Measurements from ENCODE around the gene COL23A1.

The COL23A1 gene

GRCh38 chr5:178224403-178224802 lies 365.8 kb downstream of the COL23A1 start:
- TF ChIP-seq CTCF (IDR thresholded peaks at IDR 0.05; ENCODE audit: low read depth, low read length, missing control alignments) = no peak

GRCh38 chr5:178223828-178224335 lies 366.3 kb downstream of the COL23A1 start:
- no peak for DNase-seq (ENCODE audit: extremely low read depth, low read depth)
- no peak for TF ChIP-seq CTCF (IDR thresholded peaks at IDR 0.05; ENCODE audit: low read depth, low read length, missing control alignments)
- no peak overlapping the region for H3K4me3 ChIP-seq (replicated peaks; ENCODE audit: low read depth, low read length)

More at GRCh38 chr5:178224403-178224802, 365.8 kb downstream of the COL23A1 start:
- DNase-seq (ENCODE audit: extremely low read depth, low read depth) = no peak
- H3K4me3 ChIP-seq (replicated peaks; ENCODE audit: low read depth, low read length) = no peak overlapping the region

GRCh38 chr5:178223196-178223773 lies 366.9 kb downstream of the COL23A1 start:
- no peak overlapping the region for H3K4me3 ChIP-seq (replicated peaks; ENCODE audit: low read depth, low read length)
- TF ChIP-seq CTCF (IDR thresholded peaks at IDR 0.05; ENCODE audit: low read depth, low read length, missing control alignments) = no peak
- DNase-seq (ENCODE audit: extremely low read depth, low read depth) = no peak

GRCh38 chr5:178222292-178222691 lies 367.9 kb downstream of the COL23A1 start:
- no peak for DNase-seq (ENCODE audit: extremely low read depth, low read depth)
- no peak overlapping the region for H3K4me3 ChIP-seq (replicated peaks; ENCODE audit: low read depth, low read length)
- TF ChIP-seq CTCF (IDR thresholded peaks at IDR 0.05; ENCODE audit: low read depth, low read length, missing control alignments) = no peak

GRCh38 chr5:178221853-178222252 lies 368.3 kb downstream of the COL23A1 start:
- no peak overlapping the region for H3K4me3 ChIP-seq (replicated peaks; ENCODE audit: low read depth, low read length)
- no peak for TF ChIP-seq CTCF (IDR thresholded peaks at IDR 0.05; ENCODE audit: low read depth, low read length, missing control alignments)
- DNase-seq (ENCODE audit: extremely low read depth, low read depth) = no peak

- H3K4me3 ChIP-seq (replicated peaks; ENCODE audit: low read depth, low read length) = no peak overlapping the region
- TF ChIP-seq CTCF (IDR thresholded peaks at IDR 0.05; ENCODE audit: low read depth, low read length, missing control alignments) = no peak
- DNase-seq (ENCODE audit: extremely low read depth, low read depth) = no peak
Measured at GRCh38 chr5:178221282-178221681, 368.9 kb downstream of the COL23A1 start.

GRCh38 chr5:178218827-178219226 lies 371.4 kb downstream of the COL23A1 start:
- H3K4me3 ChIP-seq (replicated peaks; ENCODE audit: low read depth, low read length) = no peak overlapping the region

More at GRCh38 chr5:178218827-178219226, 371.4 kb downstream of the COL23A1 start:
- no peak for DNase-seq (ENCODE audit: extremely low read depth, low read depth)
- TF ChIP-seq CTCF (IDR thresholded peaks at IDR 0.05; ENCODE audit: low read depth, low read length, missing control alignments) = no peak
